IMR-90 (cell line): ENCODE results near the gene H1-8. TPM values are rescaled to one million over a fixed set of nuclear protein-coding genes. Genes with fewer than 3 reads are reported as not detected.

ENCODE experiments used
- ATAC-seq: fragments of 200-7000 bp; cut with Tn5 transposase; 2 replicates; pipeline ENCODE4 v1.9.1; 2020; ENCODE audit warnings: low read depth, mild to moderate bottlenecking, moderate library complexity
- BruUV-seq: library from RNA; stranded (reverse); fragments of 400-500 nt; replicated peaks from 2 replicates; lab custom pipeline; 2021; lab: Mats Ljungman, UMichigan
- CTCF ChIA-PET: fragments of 300-600 bp; formaldehyde crosslinking; extraction: SDS; loops from one replicate; lab custom pipeline; 2021; ENCODE audit warnings: antibody characterized with exemption; lab: Yijun Ruan, JAX
- POLR2A ChIA-PET: fragments of 300-600 bp; sonication (Branson Sonifier 250); formaldehyde crosslinking; loops from one replicate; lab custom pipeline; 2022; ENCODE audit warnings: antibody characterized with exemption; ENCODE audit not compliant: unreplicated experiment; lab: Charles Lee
- DNase-seq: peaks from one replicate; pipeline ENCODE4 v3.0.0; 2013
- H2AFZ ChIP-seq: replicated peaks from 2 replicates; pipeline ENCODE3; 2013; ENCODE audit warnings: low read length, mild to moderate bottlenecking; ENCODE audit not compliant: poor library complexity
- H2AK5ac ChIP-seq: 2 replicates; pipeline ENCODE4 v1.6.1; 2013; ENCODE audit warnings: low read depth, low read length, inconsistent platforms
- H2AK9ac ChIP-seq: replicated peaks from 2 replicates; pipeline ENCODE3; 2013; ENCODE audit warnings: mild to moderate bottlenecking, low read depth, low read length, moderate library complexity; ENCODE audit not compliant: poor library complexity
- H2BK120ac ChIP-seq: 2 replicates; pipeline ENCODE4 v1.6.1; 2013; ENCODE audit warnings: low read depth, low read length, inconsistent platforms
- H2BK15ac ChIP-seq: 3 replicates; pipeline ENCODE4 v1.6.1; 2013; ENCODE audit warnings: low read depth, low read length, inconsistent platforms
- H2BK20ac ChIP-seq: 2 replicates; pipeline ENCODE4 v1.6.1; 2013; ENCODE audit warnings: low read depth, mild to moderate bottlenecking, inconsistent platforms, low read length, moderate library complexity
- H2BK5ac ChIP-seq: 2 replicates; pipeline ENCODE4 v1.6.1; 2013; ENCODE audit warnings: mild to moderate bottlenecking, low read depth, low read length, inconsistent platforms; ENCODE audit not compliant: poor library complexity, severe bottlenecking
- H3K14ac ChIP-seq: replicated peaks from 2 replicates; pipeline ENCODE4 v1.6.1; 2013; ENCODE audit warnings: low read depth, low read length, inconsistent platforms
- H3K18ac ChIP-seq: 2 replicates; pipeline ENCODE4 v1.6.1; 2013; ENCODE audit warnings: low read depth, low read length, control low read depth
- H3K23ac ChIP-seq: 2 replicates; pipeline ENCODE4 v1.6.1; 2013; ENCODE audit warnings: low read depth, low read length, inconsistent platforms
- H3K27ac ChIP-seq: 2 replicates; pipeline ENCODE4 v1.5.1; 2013; ENCODE audit warnings: mild to moderate bottlenecking, control low read depth, low read length; ENCODE audit not compliant: insufficient read depth
- H3K27me3 ChIP-seq: 2 replicates; pipeline ENCODE4 v1.6.1; 2013; ENCODE audit warnings: low read length; ENCODE audit not compliant: control insufficient read depth, insufficient read depth
- H3K36me3 ChIP-seq: 2 replicates; pipeline ENCODE4 v1.6.1; 2013; ENCODE audit warnings: low read length, mixed read lengths; ENCODE audit not compliant: control insufficient read depth, insufficient read depth
- H3K4ac ChIP-seq: 2 replicates; pipeline ENCODE4 v1.6.1; 2013; ENCODE audit warnings: low read depth, low read length, inconsistent platforms
- H3K4me1 ChIP-seq: 2 replicates; pipeline ENCODE4 v1.6.1; 2013; ENCODE audit warnings: low read length, mixed read lengths; ENCODE audit not compliant: control insufficient read depth, insufficient read depth
- H3K4me2 ChIP-seq: 2 replicates; pipeline ENCODE4 v1.6.1; 2013; ENCODE audit warnings: low read depth, mild to moderate bottlenecking, control low read depth, low read length, moderate library complexity
- H3K4me3 ChIP-seq: 2 replicates; pipeline ENCODE4 v1.5.1; 2013; ENCODE audit warnings: low read depth, mild to moderate bottlenecking, control low read depth, low read length, moderate library complexity; ENCODE audit not compliant: insufficient read depth
- H3K56ac ChIP-seq: 2 replicates; pipeline ENCODE4 v1.6.1; 2013; ENCODE audit warnings: low read length, inconsistent platforms; ENCODE audit not compliant: insufficient read depth; ENCODE audit errors: extremely low read depth
- H3K79me1 ChIP-seq, 2 experiments: 2 replicates each; pipeline ENCODE4 v1.6.1; 2013; ENCODE audit warnings: low read length in 2 of 2, inconsistent platforms in 1 of 2, low read depth in 1 of 2
- H3K9ac ChIP-seq: 2 replicates; pipeline ENCODE4 v1.6.1; 2013; ENCODE audit warnings: low read depth, low read length, control low read depth
- H3K9me1 ChIP-seq: 2 replicates; pipeline ENCODE4 v1.6.1; 2013; ENCODE audit warnings: low read length, inconsistent platforms; ENCODE audit not compliant: insufficient read depth
- H3K9me3 ChIP-seq: 2 replicates; pipeline ENCODE4 v1.6.1; 2013; ENCODE audit warnings: low read length; ENCODE audit not compliant: control insufficient read depth, insufficient read depth
- H4K20me1 ChIP-seq: 2 replicates; pipeline ENCODE4 v1.6.1; 2013; ENCODE audit warnings: low read length, inconsistent platforms; ENCODE audit not compliant: insufficient read depth
- H4K5ac ChIP-seq: 2 replicates; pipeline ENCODE4 v1.6.1; 2013; ENCODE audit warnings: mild to moderate bottlenecking, low read depth, low read length, control low read depth
- H4K8ac ChIP-seq, 2 experiments: 2 replicates each; pipeline ENCODE4 v1.6.1; 2013; ENCODE audit warnings: low read depth in 2 of 2, low read length in 2 of 2, control low read depth in 1 of 2, inconsistent platforms in 1 of 2
- H4K91ac ChIP-seq: 2 replicates; pipeline ENCODE4 v1.6.1; 2013; ENCODE audit warnings: low read depth, low read length, inconsistent platforms; ENCODE audit not compliant: insufficient read depth
- BHLHE40 ChIP-seq: fragments of 150-350 bp; IDR thresholded peaks from 2 replicates; pipeline ENCODE4 v1.6.1; 2016; ENCODE audit warnings: mild to moderate bottlenecking, low read depth, low read length
- NFE2L2 ChIP-seq: fragments of 150-350 bp; IDR thresholded peaks from 2 replicates; pipeline ENCODE4 v1.6.1; 2016; ENCODE audit warnings: low read depth, mild to moderate bottlenecking, low read length
- WGBS, 2 experiments: methylation state at CpG; one replicate each; pipeline versions ENCODE4 v1.1.5 to v1.1.7; 2013; ENCODE audit warnings: missing lambda C conversion rate in 2 of 2; ENCODE audit not compliant: insufficient read length in 1 of 2; ENCODE audit errors: extremely low coverage in 2 of 2; 5-methylcytosine and 5-hydroxymethylcytosine counted together
- dilution Hi-C: fragments of 300-500 bp; cut with HindIII; formaldehyde crosslinking; loops from one replicate; pipeline ENCODE4 v1.14.3; 2018; ENCODE audit warnings: low sequenced_read_pairs; ENCODE audit not compliant: unreplicated experiment
- in situ Hi-C: fragments of 300-500 bp; cut with MboI; formaldehyde crosslinking; loops from 3 replicates; pipeline ENCODE4 v1.14.3; 2019; ENCODE audit warnings: low sequenced_read_pairs, inconsistent platforms, mixed read lengths
- intact Hi-C: fragments of 100-400 bp; cut with micrococcal nuclease; formaldehyde crosslinking; loops from 2 replicates; pipeline ENCODE4 v1.10.0; 2022
- polyA plus RNA-seq, 3 experiments: library from polyadenylated mRNA; depleted of rRNA; stranded (reverse); fragments of >200 nt; gene quantifications; 2 replicates each; pipeline ENCODE4 v1.2.3, GENCODE V29; 2012; ENCODE audit warnings: low replicate concordance in 1 of 3
- total RNA-seq: library from RNA; depleted of rRNA; stranded (reverse); fragments of >200 nt; gene quantifications from 2 replicates; pipeline ENCODE4 v1.2.3, GENCODE V29; 2012

The H1-8 gene
- total and polyA plus RNA-seq, 2 of the 4 experiments (the other 2 are of a cell fraction) = not detected

GRCh38 chr3:129573493-129573892, 30.5 kb downstream of the H1-8 start:
- no peak for DNase-seq
- no peak for ATAC-seq
- no peaks in the 10 kb centered on the region for H4K20me1 ChIP-seq
- H2BK5ac ChIP-seq = no peak overlapping the region
- H3K4ac ChIP-seq = no peak overlapping the region
- H3K18ac ChIP-seq = no peak overlapping the region
- no peak overlapping the region for H3K4me2 ChIP-seq
- H3K9me1 ChIP-seq = no peaks in the 10 kb centered on the region
- H2AK5ac ChIP-seq = no peak overlapping the region
- no peak for TF ChIP-seq BHLHE40
- no peak for TF ChIP-seq NFE2L2
- no peak overlapping the region for H3K27ac ChIP-seq
- dilution Hi-C loops = no loop called here
- in situ Hi-C loops = no loop called here
- H2AK9ac ChIP-seq = no peak overlapping the region
- no peak overlapping the region for H3K4me3 ChIP-seq
- CTCF ChIA-PET = no interaction called here
- H3K14ac ChIP-seq = no peak overlapping the region
- POLR2A ChIA-PET = no interaction called here
- H3K4me1 ChIP-seq = peaks cover 4% of the 10 kb centered on the region; the same call in 1 of the 2 replicates
- peaks cover 42% of the 10 kb centered on the region for H3K36me3 ChIP-seq
- no TSS peak for BruUV-seq
- H2BK20ac ChIP-seq = no peak overlapping the region
- H4K91ac ChIP-seq = no peak overlapping the region
- H2BK120ac ChIP-seq = no peak overlapping the region
- no peak overlapping the region for H3K56ac ChIP-seq
- no peaks in the 10 kb centered on the region for H3K9me3 ChIP-seq
- H2BK15ac ChIP-seq = no peak overlapping the region
- H4K8ac ChIP-seq = no peak overlapping the region
- WGBS, 2 experiments = 100% methylated on average over 8 of the region's 14 CpGs; no CpG with 5 or more reads in 1 of the 2 experiments
- H3K9ac ChIP-seq = no peak overlapping the region
- H2AFZ ChIP-seq = no peak overlapping the region
- no peaks in the 10 kb centered on the region for H3K27me3 ChIP-seq
- H3K23ac ChIP-seq = no peak overlapping the region
- H4K5ac ChIP-seq = no peak overlapping the region
- no peaks in the 10 kb centered on the region; a peak in 1 of 4 replicates for H3K79me1 ChIP-seq
- intact Hi-C loops = no loop called here
